ENCODE measurements around the gene TREM2.

DNA sequence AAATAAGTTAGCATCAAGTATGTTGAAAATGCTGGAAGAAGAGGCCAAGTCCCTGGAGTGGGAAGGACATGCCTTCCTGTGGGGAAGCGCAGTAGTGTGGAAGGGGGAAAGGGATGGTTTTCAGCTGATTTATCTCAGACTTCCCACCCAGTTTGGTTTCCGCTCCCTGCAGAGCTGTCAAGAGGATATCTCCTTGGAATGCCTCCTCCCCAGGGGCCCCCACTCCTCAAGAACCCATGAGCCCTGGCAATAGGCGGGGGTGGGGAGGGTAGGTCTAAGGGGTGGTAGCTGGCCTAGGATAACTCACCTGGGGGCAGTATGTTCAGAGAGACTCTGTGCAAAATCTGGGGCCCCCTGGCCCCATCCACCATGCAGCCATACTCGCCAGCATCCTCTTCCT, 9.5 kb downstream of the TREM2 start:
- TF ChIP-seq, protein P1, sequence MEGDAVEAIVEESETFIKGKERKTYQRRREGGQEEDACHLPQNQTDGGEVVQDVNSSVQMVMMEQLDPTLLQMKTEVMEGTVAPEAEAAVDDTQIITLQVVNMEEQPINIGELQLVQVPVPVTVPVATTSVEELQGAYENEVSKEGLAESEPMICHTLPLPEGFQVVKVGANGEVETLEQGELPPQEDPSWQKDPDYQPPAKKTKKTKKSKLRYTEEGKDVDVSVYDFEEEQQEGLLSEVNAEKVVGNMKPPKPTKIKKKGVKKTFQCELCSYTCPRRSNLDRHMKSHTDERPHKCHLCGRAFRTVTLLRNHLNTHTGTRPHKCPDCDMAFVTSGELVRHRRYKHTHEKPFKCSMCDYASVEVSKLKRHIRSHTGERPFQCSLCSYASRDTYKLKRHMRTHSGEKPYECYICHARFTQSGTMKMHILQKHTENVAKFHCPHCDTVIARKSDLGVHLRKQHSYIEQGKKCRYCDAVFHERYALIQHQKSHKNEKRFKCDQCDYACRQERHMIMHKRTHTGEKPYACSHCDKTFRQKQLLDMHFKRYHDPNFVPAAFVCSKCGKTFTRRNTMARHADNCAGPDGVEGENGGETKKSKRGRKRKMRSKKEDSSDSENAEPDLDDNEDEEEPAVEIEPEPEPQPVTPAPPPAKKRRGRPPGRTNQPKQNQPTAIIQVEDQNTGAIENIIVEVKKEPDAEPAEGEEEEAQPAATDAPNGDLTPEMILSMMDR (IDR thresholded peaks at IDR 0.05): no peak
- TF ChIP-seq POLR2A (IDR thresholded peaks at IDR 0.05) (no peak), POLR2AphosphoS5 (IDR thresholded peaks at IDR 0.05; ENCODE audit: insufficient read depth in 1 of 2, low read depth in 1 of 2) (no peak)
